Measurements from ENCODE around the gene HDAC10.

HDAC10 gene

DNA sequence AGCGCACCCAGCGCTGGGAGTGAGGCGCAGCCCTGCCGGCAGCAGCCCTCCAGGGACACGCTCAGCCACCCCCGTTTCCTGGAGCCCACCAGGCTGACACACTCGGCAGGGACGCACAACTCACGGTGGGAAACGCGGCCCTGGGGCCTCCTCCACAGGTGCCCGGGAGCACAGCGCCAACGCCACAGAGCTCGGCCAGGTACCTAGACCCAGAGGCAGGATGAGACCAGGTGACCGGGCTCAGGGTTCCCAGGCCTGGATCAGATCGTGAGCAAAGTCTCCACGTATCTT is 24.2 kb downstream of the HDAC10 start:
- Histone ChIP-seq H3K27ac (ENCODE audit: low read length, poor library complexity, severe bottlenecking) (no peak overlapping the region), H4K8ac (ENCODE audit: low read length) (no peak overlapping the region), H2BK15ac (ENCODE audit: low read depth, poor library complexity, severe bottlenecking) (no peak overlapping the region), H3K4me3 (ENCODE audit: insufficient read depth in 1 of 2, low read depth in 1 of 2, low read length in 2 of 2) (no peak overlapping the region), H3K36me3 (ENCODE audit: control insufficient read depth in 1 of 2, insufficient read depth in 2 of 2, low read depth in 1 of 2, low read length in 2 of 2) (peaks cover 56 to 83% of the 10 kb centered on the region in 2 experiments), H3K14ac (ENCODE audit: low read length in 2 of 2) (no peak overlapping the region), H2AK5ac (ENCODE audit: low read length, severe bottlenecking) (no peak overlapping the region), H3K9ac (ENCODE audit: low read length) (no peak overlapping the region), H2AFZ (ENCODE audit: low read depth, low read length) (no peak overlapping the region), H3K79me1 (replicated peaks; ENCODE audit: low read length, poor library complexity, severe bottlenecking) (peaks cover 34% of the 10 kb centered on the region), H3K27me3 (ENCODE audit: control insufficient read depth in 1 of 2, insufficient read depth in 1 of 2, low read length in 2 of 2) (no peaks in the 10 kb centered on the region), H3K23ac (ENCODE audit: low read length in 2 of 2) (no peak overlapping the region), H2BK120ac (ENCODE audit: low read depth, low read length) (no peak overlapping the region), H3K18ac (ENCODE audit: low read depth in 1 of 2, low read length in 2 of 2) (no peak overlapping the region), H2BK12ac (ENCODE audit: low read length in 2 of 2) (no peak overlapping the region), H3K4ac (ENCODE audit: low read depth in 1 of 2, low read length in 2 of 2) (no peak overlapping the region), H3K4me1 (ENCODE audit: control insufficient read depth, insufficient read depth, low read depth, low read length) (peaks cover 2% of the 10 kb centered on the region), H4K91ac (ENCODE audit: low read length) (no peak overlapping the region), H3K4me2 (ENCODE audit: low read length, poor library complexity, severe bottlenecking) (no peak overlapping the region), H2BK5ac (ENCODE audit: low read depth, low read length, poor library complexity, severe bottlenecking) (no peak overlapping the region), H3K9me3 (ENCODE audit: control insufficient read depth, low read length) (no peaks in the 10 kb centered on the region)
- 98% methylated on average over 18 of the region's 18 CpGs for WGBS
- no peak for DNase-seq

DNA sequence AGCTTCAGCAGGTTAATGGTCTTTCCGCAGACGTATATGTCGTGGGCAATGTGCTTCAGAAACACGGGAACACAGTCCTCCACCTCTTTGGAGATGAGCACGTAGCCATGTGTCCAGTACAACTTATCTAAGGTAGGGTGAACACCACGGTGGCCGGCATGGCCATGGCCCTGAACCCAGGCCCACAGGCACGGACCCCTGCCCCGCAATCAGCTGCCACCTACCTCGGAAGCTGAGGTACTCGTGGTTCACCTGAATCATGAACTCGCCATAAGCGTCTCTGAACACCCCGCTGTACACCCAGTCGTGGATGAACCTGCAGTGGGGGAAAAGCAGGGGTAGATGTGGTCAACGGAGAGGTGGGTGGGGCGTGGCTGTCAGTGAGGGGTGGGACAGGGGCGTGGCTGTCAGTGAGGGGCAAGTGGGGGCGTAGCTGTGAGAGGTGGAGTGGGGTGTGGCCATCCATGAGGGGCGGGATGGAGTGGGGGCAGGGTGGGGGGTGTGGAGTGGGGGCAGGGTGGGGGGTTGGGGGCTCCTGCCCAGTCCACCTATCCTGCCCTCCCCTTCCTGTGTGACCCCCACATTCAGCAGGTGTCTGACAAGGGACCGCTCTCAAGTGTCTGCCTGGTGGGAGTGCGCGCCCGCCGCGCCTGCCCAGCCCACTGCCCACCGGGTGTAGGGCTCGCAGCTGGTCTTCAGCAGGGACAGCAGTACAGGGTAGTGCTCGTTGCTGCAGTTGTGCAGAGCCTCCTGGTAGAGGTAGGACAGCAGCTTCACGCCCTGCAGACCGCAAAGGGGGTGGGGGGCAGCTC is 24.8 kb downstream of the HDAC10 start:
- Histone ChIP-seq H3K9me3 (ENCODE audit: control insufficient read depth, low read length) (no peaks in the 10 kb centered on the region), H4K8ac (ENCODE audit: low read length) (no peak overlapping the region), H3K9ac (ENCODE audit: low read length) (no peak overlapping the region), H2AFZ (ENCODE audit: low read depth, low read length) (no peak overlapping the region), H3K18ac (ENCODE audit: low read depth in 1 of 2, low read length in 2 of 2) (no peak overlapping the region), H2BK120ac (ENCODE audit: low read depth, low read length) (no peak overlapping the region), H3K79me1 (replicated peaks; ENCODE audit: low read length, poor library complexity, severe bottlenecking) (peaks cover 37% of the 10 kb centered on the region), H3K4me3 (ENCODE audit: insufficient read depth in 1 of 2, low read depth in 1 of 2, low read length in 2 of 2) (no peak overlapping the region), H2AK5ac (ENCODE audit: low read length, severe bottlenecking) (no peak overlapping the region), H3K4ac (ENCODE audit: low read depth in 1 of 2, low read length in 2 of 2) (no peak overlapping the region), H3K14ac (ENCODE audit: low read length in 2 of 2) (no peak overlapping the region), H2BK12ac (ENCODE audit: low read length in 2 of 2) (no peak overlapping the region), H3K23ac (ENCODE audit: low read length in 2 of 2) (no peak overlapping the region), H2BK15ac (ENCODE audit: low read depth, poor library complexity, severe bottlenecking) (no peak overlapping the region), H4K91ac (ENCODE audit: low read length) (no peak overlapping the region), H2BK5ac (ENCODE audit: low read depth, low read length, poor library complexity, severe bottlenecking) (no peak overlapping the region), H3K4me1 (ENCODE audit: control insufficient read depth, insufficient read depth, low read depth, low read length) (peaks cover 2% of the 10 kb centered on the region), H3K27ac (ENCODE audit: low read length, poor library complexity, severe bottlenecking) (no peak overlapping the region), H3K36me3 (ENCODE audit: control insufficient read depth in 1 of 2, insufficient read depth in 2 of 2, low read depth in 1 of 2, low read length in 2 of 2) (peaks cover 61 to 88% of the 10 kb centered on the region in 2 experiments), H3K4me2 (ENCODE audit: low read length, poor library complexity, severe bottlenecking) (no peak overlapping the region), H3K27me3 (ENCODE audit: control insufficient read depth in 1 of 2, insufficient read depth in 1 of 2, low read length in 2 of 2) (no peaks in the 10 kb centered on the region)
- no peak for DNase-seq
- WGBS, result 95% methylated on average over 27 of the region's 31 CpGs

DNA sequence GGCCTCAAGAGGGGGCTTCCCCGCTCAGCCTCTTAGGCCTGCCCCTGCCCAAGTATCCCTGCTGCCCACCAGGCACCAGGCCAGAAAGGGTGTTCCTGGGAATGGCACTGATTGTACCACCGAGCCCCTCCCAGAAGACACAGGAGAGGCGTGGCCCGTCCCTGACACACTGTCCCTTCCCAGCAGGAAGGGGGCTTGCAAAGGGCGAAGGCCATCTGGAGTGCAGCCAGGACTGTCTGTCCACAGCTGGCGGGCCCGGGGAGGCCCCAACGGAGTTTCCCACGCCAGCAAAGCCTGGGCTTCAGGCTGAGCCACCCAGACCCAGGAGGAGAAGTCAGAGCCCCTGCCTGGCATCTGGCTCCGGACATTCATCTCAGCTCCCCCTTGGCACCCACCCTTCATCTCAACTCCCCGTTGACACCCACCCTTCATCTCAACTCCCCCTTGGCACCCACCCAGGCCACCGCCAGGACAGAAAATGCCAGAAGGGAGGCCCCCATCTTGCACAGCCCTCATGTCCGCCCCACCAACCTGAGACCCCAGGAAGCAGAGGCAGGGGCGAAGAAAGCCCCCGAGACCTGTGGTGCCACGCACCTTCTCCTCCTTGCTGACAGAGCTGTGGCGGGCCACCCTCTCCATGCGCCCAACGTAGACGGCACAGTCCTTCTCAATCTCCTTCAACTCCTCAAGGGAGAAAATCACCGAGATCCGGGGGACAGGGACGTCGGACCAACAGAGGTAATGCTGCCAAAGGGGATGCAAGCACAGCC is 25.7 kb downstream of the HDAC10 start:
- H3K4me2 ChIP-seq (ENCODE audit: low read length, poor library complexity, severe bottlenecking), result no peak overlapping the region
- no peak overlapping the region for H2BK15ac ChIP-seq (ENCODE audit: low read depth, poor library complexity, severe bottlenecking)
- WGBS, result 95% methylated on average over 24 of the region's 24 CpGs
- no peak overlapping the region for H4K91ac ChIP-seq (ENCODE audit: low read length)
- H2AFZ ChIP-seq (ENCODE audit: low read depth, low read length), result no peak overlapping the region
- no peak overlapping the region for H3K4me3 ChIP-seq (ENCODE audit: insufficient read depth in 1 of 2, low read depth in 1 of 2, low read length in 2 of 2)
- no peak overlapping the region for H2BK5ac ChIP-seq (ENCODE audit: low read depth, low read length, poor library complexity, severe bottlenecking)
- DNase-seq, result no peak
- H3K4ac ChIP-seq (ENCODE audit: low read depth in 1 of 2, low read length in 2 of 2), result no peak overlapping the region
- peaks cover 2% of the 10 kb centered on the region for H3K4me1 ChIP-seq (ENCODE audit: control insufficient read depth, insufficient read depth, low read depth, low read length)
- H3K27me3 ChIP-seq (ENCODE audit: control insufficient read depth in 1 of 2, insufficient read depth in 1 of 2, low read length in 2 of 2), result no peaks in the 10 kb centered on the region
- no peak overlapping the region for H4K8ac ChIP-seq (ENCODE audit: low read length)
- no peak overlapping the region for H2AK5ac ChIP-seq (ENCODE audit: low read length, severe bottlenecking)
- peaks cover 70 to 94% of the 10 kb centered on the region in 2 experiments for H3K36me3 ChIP-seq (ENCODE audit: control insufficient read depth in 1 of 2, insufficient read depth in 2 of 2, low read depth in 1 of 2, low read length in 2 of 2)
- no peaks in the 10 kb centered on the region for H3K9me3 ChIP-seq (ENCODE audit: control insufficient read depth, low read length)
- no peak overlapping the region for H3K9ac ChIP-seq (ENCODE audit: low read length)
- no peak overlapping the region for H2BK12ac ChIP-seq (ENCODE audit: low read length in 2 of 2)
- no peak overlapping the region for H3K23ac ChIP-seq (ENCODE audit: low read length in 2 of 2)
- no peak overlapping the region for H2BK120ac ChIP-seq (ENCODE audit: low read depth, low read length)
- no peak overlapping the region for H3K14ac ChIP-seq (ENCODE audit: low read length in 2 of 2)
- H3K79me1 ChIP-seq (replicated peaks; ENCODE audit: low read length, poor library complexity, severe bottlenecking), result peaks cover 38% of the 10 kb centered on the region
- H3K27ac ChIP-seq (ENCODE audit: low read length, poor library complexity, severe bottlenecking), result no peak overlapping the region
- H3K18ac ChIP-seq (ENCODE audit: low read depth in 1 of 2, low read length in 2 of 2), result no peak overlapping the region

DNA sequence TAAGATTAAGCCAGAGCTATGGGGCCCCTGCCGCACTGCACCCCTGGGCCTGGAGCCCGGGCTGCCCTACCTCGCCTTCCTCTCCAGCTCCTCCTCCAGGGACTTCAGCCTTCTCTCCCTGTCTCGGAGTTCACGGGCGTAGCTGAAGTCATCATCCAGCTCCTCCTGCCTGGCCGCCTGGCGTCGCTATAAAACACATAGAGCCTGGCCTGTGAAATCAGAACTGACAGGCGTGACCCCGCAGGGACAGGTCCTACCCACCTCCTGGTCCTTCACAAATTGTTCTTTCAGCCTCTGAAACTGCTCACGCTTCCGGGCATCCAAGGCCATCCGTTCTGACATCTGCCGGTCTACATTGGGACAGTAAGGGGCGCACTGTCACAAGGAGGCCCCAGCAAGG is 27.0 kb downstream of the HDAC10 start:
- H3K4ac ChIP-seq (ENCODE audit: low read depth in 1 of 2, low read length in 2 of 2), result no peak overlapping the region
- no peak for DNase-seq
- no peak overlapping the region for H2AFZ ChIP-seq (ENCODE audit: low read depth, low read length)
- H2BK12ac ChIP-seq (ENCODE audit: low read length in 2 of 2), result no peak overlapping the region
- no peak overlapping the region for H2BK15ac ChIP-seq (ENCODE audit: low read depth, poor library complexity, severe bottlenecking)
- H4K8ac ChIP-seq (ENCODE audit: low read length), result no peak overlapping the region
- WGBS, result 95% methylated on average over 16 of the region's 16 CpGs
- no peak overlapping the region for H2AK5ac ChIP-seq (ENCODE audit: low read length, severe bottlenecking)
- H3K4me3 ChIP-seq (ENCODE audit: insufficient read depth in 1 of 2, low read depth in 1 of 2, low read length in 2 of 2), result no peak overlapping the region
- H2BK120ac ChIP-seq (ENCODE audit: low read depth, low read length), result no peak overlapping the region
- H3K4me2 ChIP-seq (ENCODE audit: low read length, poor library complexity, severe bottlenecking), result no peak overlapping the region
- no peak overlapping the region for H2BK5ac ChIP-seq (ENCODE audit: low read depth, low read length, poor library complexity, severe bottlenecking)
- H3K23ac ChIP-seq (ENCODE audit: low read length in 2 of 2), result no peak overlapping the region
- H3K36me3 ChIP-seq (ENCODE audit: control insufficient read depth in 1 of 2, insufficient read depth in 2 of 2, low read depth in 1 of 2, low read length in 2 of 2), result peaks cover 73 to 98% of the 10 kb centered on the region in 2 experiments
- H3K27ac ChIP-seq (ENCODE audit: low read length, poor library complexity, severe bottlenecking), result no peak overlapping the region
- peaks cover 9% of the 10 kb centered on the region for H3K4me1 ChIP-seq (ENCODE audit: control insufficient read depth, insufficient read depth, low read depth, low read length)
- H3K18ac ChIP-seq (ENCODE audit: low read depth in 1 of 2, low read length in 2 of 2), result no peak overlapping the region
- no peak overlapping the region for H3K9ac ChIP-seq (ENCODE audit: low read length)
- H3K14ac ChIP-seq (ENCODE audit: low read length in 2 of 2), result no peak overlapping the region
- H4K91ac ChIP-seq (ENCODE audit: low read length), result no peak overlapping the region
- peaks cover 38% of the 10 kb centered on the region for H3K79me1 ChIP-seq (replicated peaks; ENCODE audit: low read length, poor library complexity, severe bottlenecking)
- no peaks in the 10 kb centered on the region for H3K27me3 ChIP-seq (ENCODE audit: control insufficient read depth in 1 of 2, insufficient read depth in 1 of 2, low read length in 2 of 2)
- H3K9me3 ChIP-seq (ENCODE audit: control insufficient read depth, low read length), result no peaks in the 10 kb centered on the region
